B cell (primary cell): ENCODE results near the gene QSOX2. TPM values are rescaled to one million over a fixed set of nuclear protein-coding genes. Genes with fewer than 3 reads are reported as not detected.

Experiments
- ATAC-seq: fragments of 200-7000 bp; cut with Tn5 transposase; one replicate; pipeline ENCODE4 v1.10.0; 2021; ENCODE audit warnings: low read depth, mild to moderate bottlenecking, moderate number of reproducible peaks, moderate library complexity
- CTCF ChIA-PET: fragments of 350-600 bp; sonication (Branson Sonifier 250); formaldehyde crosslinking; loops from one replicate; lab custom pipeline; 2021; ENCODE audit warnings: antibody characterized with exemption, inconsistent platforms; lab: Charles Lee
- POLR2A ChIA-PET: fragments of 350-600 bp; sonication (Branson Sonifier 250); formaldehyde crosslinking; loops from one replicate; lab custom pipeline; 2021; ENCODE audit warnings: antibody characterized with exemption; lab: Charles Lee
- DNase-seq: peaks from one replicate; pipeline ENCODE4 v3.0.0; 2013
- H2AFZ ChIP-seq: 2 replicates; pipeline ENCODE4 v1.6.1; 2012; ENCODE audit warnings: mild to moderate bottlenecking, low read depth, low read length; ENCODE audit not compliant: insufficient read depth, poor library complexity, severe bottlenecking
- H3K27ac ChIP-seq, 2 donors: 1 replicate in 1 of 2; 2 replicates in 1 of 2; pipeline ENCODE4 v1.5.1; 2012 to 2013; ENCODE audit warnings: low read length in 2 of 2, mild to moderate bottlenecking in 2 of 2, moderate library complexity in 1 of 2
- H3K27me3 ChIP-seq, 4 experiments: fragments of 200-600 bp in 1 of 4; sonication (generic) in 1 of 4; replicated peaks in 1 of 4; 1 replicate in 2 of 4; 2 replicates in 2 of 4; pipeline versions ENCODE4 v1.6.1 to v1.7.0; 2013 to 2016; ENCODE audit warnings: low read length in 3 of 4, mild to moderate bottlenecking in 2 of 4, mixed read lengths in 1 of 4, moderate library complexity in 1 of 4; ENCODE audit not compliant: insufficient read depth in 4 of 4, control insufficient read depth in 3 of 4; ENCODE audit errors: control extremely low read depth in 1 of 4
- H3K36me3 ChIP-seq, 2 experiments: replicated peaks in 1 of 2; 1 replicate in 1 of 2; 2 replicates in 1 of 2; pipeline versions ENCODE4 v1.6.1 to v1.7.1; 2013; ENCODE audit warnings: low read length in 1 of 2; ENCODE audit not compliant: insufficient read depth in 2 of 2, control insufficient read depth in 1 of 2; ENCODE audit errors: control extremely low read depth in 1 of 2, extremely low read depth in 1 of 2
- H3K4me1 ChIP-seq, 2 donors: fragments of 200-600 bp in 1 of 2; sonication (generic) in 1 of 2; 1 replicate in 1 of 2; 2 replicates in 1 of 2; pipeline versions ENCODE4 v1.5.1 to v1.6.1; 2013 to 2017; ENCODE audit warnings: low read length in 2 of 2; ENCODE audit not compliant: control insufficient read depth in 2 of 2, insufficient read depth in 2 of 2
- H3K4me2 ChIP-seq: replicated peaks from 2 replicates; pipeline ENCODE3; 2012; ENCODE audit warnings: mild to moderate bottlenecking, low read depth, low read length; ENCODE audit not compliant: poor library complexity, severe bottlenecking
- H3K4me3 ChIP-seq, 5 experiments: fragments of 200-600 bp in 1 of 5; sonication (generic) in 1 of 5; 1 replicate in 3 of 5; 2 replicates in 2 of 5; pipeline versions ENCODE4 v1.5.1 to v1.7.0; 2011 to 2016; ENCODE audit warnings: low read length in 4 of 5, mild to moderate bottlenecking in 4 of 5, low read depth in 2 of 5, control low read depth in 1 of 5, moderate library complexity in 1 of 5; ENCODE audit not compliant: insufficient read depth in 1 of 5; ENCODE audit errors: control extremely low read depth in 1 of 5, extremely low read depth in 1 of 5
- H3K79me2 ChIP-seq: fragments of 200-600 bp; sonication (generic); one replicate; pipeline ENCODE4 v1.6.0; 2016; ENCODE audit warnings: low read length; ENCODE audit not compliant: control insufficient read depth, insufficient read depth
- H3K9ac ChIP-seq: fragments of 200-600 bp; sonication (generic); 2 replicates; pipeline ENCODE4 v1.6.1; 2017; ENCODE audit warnings: mild to moderate bottlenecking, low read length, moderate library complexity
- H3K9me3 ChIP-seq, 3 donors: one replicate each; pipeline versions ENCODE4 v1.6.1 to v1.7.1; 2013; ENCODE audit warnings: low read length in 2 of 3; ENCODE audit not compliant: control insufficient read depth in 2 of 3, insufficient read depth in 1 of 3; ENCODE audit errors: control extremely low read depth in 1 of 3
- H4K20me1 ChIP-seq: 2 replicates; pipeline ENCODE4 v1.6.0; 2012; ENCODE audit warnings: mild to moderate bottlenecking, low read length; ENCODE audit not compliant: insufficient read depth, control insufficient read depth, poor library complexity, severe bottlenecking
- H3K27ac Mint-ChIP-seq: one replicate; pipeline ENCODE4 v1.8.0; 2021; ENCODE audit warnings: mixed read lengths
- H3K27me3 Mint-ChIP-seq: one replicate; pipeline ENCODE4 v1.8.0; 2021; ENCODE audit warnings: mixed read lengths
- H3K4me1 Mint-ChIP-seq: one replicate; pipeline ENCODE4 v1.8.0; 2021; ENCODE audit warnings: mixed read lengths
- H3K4me3 Mint-ChIP-seq: one replicate; pipeline ENCODE4 v1.8.0; 2021; ENCODE audit warnings: mixed read lengths
- H3K9me3 Mint-ChIP-seq: one replicate; pipeline ENCODE4 v1.8.0; 2022; ENCODE audit warnings: mixed read lengths; ENCODE audit not compliant: insufficient read depth
- CTCF ChIP-seq: fragments of 200-600 bp; IDR thresholded peaks from one replicate; pipeline ENCODE4 v1.8.0; 2022; ENCODE audit warnings: antibody characterized with exemption, mild to moderate bottlenecking
- EZH2 ChIP-seq: IDR thresholded peaks from 2 replicates; pipeline ENCODE4 v1.6.1; 2012; ENCODE audit warnings: borderline replicate concordance, low read depth, mild to moderate bottlenecking, moderate library complexity, low read length; ENCODE audit not compliant: insufficient read depth, poor library complexity, severe bottlenecking
- WGBS: methylation state at CpG from one replicate; pipeline ENCODE4 v1.1.5; 2013; ENCODE audit warnings: missing lambda C conversion rate; ENCODE audit not compliant: insufficient coverage; 5-methylcytosine and 5-hydroxymethylcytosine counted together
- intact Hi-C: fragments of 100-400 bp; cut with micrococcal nuclease; formaldehyde crosslinking; loops from one replicate; pipeline ENCODE4 v1.10.0; 2022
- polyA plus RNA-seq: library from polyadenylated mRNA; depleted of rRNA; stranded (reverse); fragments of >200 nt; gene quantifications from 2 replicates; pipeline ENCODE4 v1.2.3, GENCODE V29; 2012
- total RNA-seq, 2 donors: library from RNA; stranded (reverse); fragments of 120-200 nt in 1 of 2; gene quantifications; 1 replicate in 1 of 2; 2 replicates in 1 of 2; pipeline versions ENCODE4 v1.2.3 to v1.2.4, GENCODE V29; 2013 to 2022

QSOX2 gene
- total and polyA plus RNA-seq, 2 donors (not counting 1 experiment from before 2014, with no cell fraction given), result 62.9 to 139 TPM

- Histone ChIP-seq H3K36me3 (no peaks in the 10 kb centered on the region), H3K4me1 (peaks cover 18 to 25% of the 10 kb centered on the region in 2 donors), H2AFZ (no peak overlapping the region), H3K9ac (no peak overlapping the region), H3K4me3 (no peak overlapping the region), H3K79me2 (no peaks in the 10 kb centered on the region), H3K27me3 (peaks cover 0 to 3% (median 0%) of the 10 kb centered on the region in 4 experiments), H3K4me2 (no peak overlapping the region), H3K27ac (no peak overlapping the region), H4K20me1 (no peaks in the 10 kb centered on the region), H3K9me3 (peaks cover 0 to 7% (median 0%) of the 10 kb centered on the region in 3 donors)
- Mint-ChIP-seq H3K4me3 (no peak overlapping the region), H3K9me3 (no peaks in the 10 kb centered on the region), H3K4me1 (peaks cover 23% of the 10 kb centered on the region), H3K27me3 (peaks cover 13% of the 10 kb centered on the region), H3K27ac (no peak overlapping the region)
- ATAC-seq (no peak), DNase-seq (no peak)
- intact Hi-C loops, result no loop called here
- POLR2A ChIA-PET, result no interaction called here
- CTCF ChIA-PET, result interaction anchor here (1.3 to 6.2 kb wide), 11 partner anchors 11 to 316 kb away, joined by 3 to 103 read pairs (median 12); partner anchors contain the start of gene DNLZ
- TF ChIP-seq CTCF, result no peak
- TF ChIP-seq EZH2, result no peak
- 86% methylated on average over 22 of the region's 22 CpGs for WGBS
These were observed 38.7 kb upstream of the QSOX2 start for GRCh38 chr9:136284311-136284710.
